Activated CD4-positive, CD25-positive, alpha-beta regulatory T cell treated with anti-CD3 and anti-CD28 coated beads, Interleukin-2, amount 50 U/mL, for 16 hours (primary cell): ENCODE results near the gene KCNQ4.

Experiments
- DNase-seq: peaks from one replicate; pipeline ENCODE4 v3.0.0-alpha.2; 2020; ENCODE audit warnings: low read depth, low spot score

The KCNQ4 gene

GRCh38 chr1:40777224-40777970 is 6.2 kb upstream of the KCNQ4 start:
- no peak for DNase-seq

- no peak for DNase-seq
Measured at GRCh38 chr1:40780678-40781607, 2.6 kb upstream of the KCNQ4 start.

- no peak for DNase-seq
Measured at GRCh38 chr1:40781608-40781971, 2.0 kb upstream of the KCNQ4 start.

- DNase-seq: no peak
Measured at GRCh38 chr1:40782371-40782956, 1.1 kb upstream of the KCNQ4 start.

GRCh38 chr1:40784141-40784770 is 669 bp downstream of the KCNQ4 start:
- no peak for DNase-seq

GRCh38 chr1:40784771-40785151 is 1.2 kb downstream of the KCNQ4 start:
- no peak for DNase-seq

- no peak for DNase-seq
Measured at GRCh38 chr1:40785446-40785845, 1.9 kb downstream of the KCNQ4 start.

GRCh38 chr1:40786171-40786994 is 2.8 kb downstream of the KCNQ4 start:
- no peak for DNase-seq

GRCh38 chr1:40786995-40787705 is 3.6 kb downstream of the KCNQ4 start:
- no peak for DNase-seq

GRCh38 chr1:40787737-40788560 is 4.4 kb downstream of the KCNQ4 start:
- no peak for DNase-seq

- no peak for DNase-seq
Measured at GRCh38 chr1:40788561-40789341, 5.2 kb downstream of the KCNQ4 start.

- DNase-seq: no peak
Measured at GRCh38 chr1:40789342-40789598, 5.7 kb downstream of the KCNQ4 start.

- DNase-seq: no peak
Measured at GRCh38 chr1:40789661-40790430, 6.3 kb downstream of the KCNQ4 start.

GRCh38 chr1:40792036-40792435 is 8.4 kb downstream of the KCNQ4 start:
- DNase-seq: no peak

- no peak for DNase-seq
Measured at GRCh38 chr1:40793617-40794016, 10.0 kb downstream of the KCNQ4 start.

- no peak for DNase-seq
Measured at GRCh38 chr1:40794048-40794447, 10.5 kb downstream of the KCNQ4 start.

GRCh38 chr1:40794974-40795715 is 11.6 kb downstream of the KCNQ4 start:
- DNase-seq: no peak
